Endometrial microvascular endothelial cells (primary cell): ENCODE measurements around the gene WWOX. TPM values are rescaled to one million over a fixed set of nuclear protein-coding genes. Genes with fewer than 3 reads are reported as not detected.
"Not testable (repeated sequence)": the region's sequence is repeated elsewhere in the genome, so short reads cannot be mapped to it uniquely, and the experiment has no call there.

Experiments
- in situ Hi-C: cut with HindIII; loops from 2 replicates; pipeline ENCODE4 v1.10.0; 2017; ENCODE audit warnings: low sequenced_read_pairs, low pct_unique_long_range_greater_than_20kb; ENCODE audit errors: inconsistent ontology term
- total RNA-seq: library from RNA; depleted of rRNA; stranded (reverse); fragments of >200 nt; gene quantifications from one replicate; pipeline ENCODE4 v1.2.3, GENCODE V29; 2015; ENCODE audit errors: inconsistent ontology term

WWOX gene
- total RNA-seq: 6.4 TPM

- in situ Hi-C loops: no loop called here
These were observed at the start of gene WWOX for GRCh38 chr16:78099271-78100111. Gene WWOX, plus strand, starts transcription at chr16:78099654.

- in situ Hi-C loops: no loop called here
These were observed 48.6 kb upstream of the WWOX start for GRCh38 chr16:78050734-78051400.

GRCh38 chr16:78057803-78058564 is 41.5 kb upstream of the WWOX start:
- in situ Hi-C loops: no loop called here

GRCh38 chr16:78059806-78060205 is 39.6 kb upstream of the WWOX start:
- in situ Hi-C loops: not testable (repeated sequence)

GRCh38 chr16:78060295-78060694 is 39.2 kb upstream of the WWOX start:
- in situ Hi-C loops: no loop called here

- in situ Hi-C loops: no loop called here
These were observed 38.6 kb upstream of the WWOX start for GRCh38 chr16:78060809-78061208.

- in situ Hi-C loops: no loop called here
These were observed 34.1 kb upstream of the WWOX start for GRCh38 chr16:78065319-78065718.

- in situ Hi-C loops: no loop called here
These were observed 29.5 kb upstream of the WWOX start for GRCh38 chr16:78069913-78070312.

- in situ Hi-C loops: no loop called here
These were observed 27.2 kb upstream of the WWOX start for GRCh38 chr16:78072275-78072674.

- in situ Hi-C loops: no loop called here
These were observed 23.7 kb upstream of the WWOX start for GRCh38 chr16:78075800-78076199.

GRCh38 chr16:78081341-78081740 is 18.1 kb upstream of the WWOX start:
- in situ Hi-C loops: no loop called here

- in situ Hi-C loops: no loop called here
These were observed 8.0 kb upstream of the WWOX start for GRCh38 chr16:78091419-78091818.

GRCh38 chr16:78092758-78093157 is 6.7 kb upstream of the WWOX start:
- in situ Hi-C loops: no loop called here

- in situ Hi-C loops: no loop called here
These were observed 5.3 kb upstream of the WWOX start for GRCh38 chr16:78094166-78094565.

GRCh38 chr16:78094998-78095397 is 4.5 kb upstream of the WWOX start:
- in situ Hi-C loops: no loop called here

- in situ Hi-C loops: no loop called here
These were observed 3.1 kb upstream of the WWOX start for GRCh38 chr16:78096386-78096785.

GRCh38 chr16:78097548-78097947 is 1.9 kb upstream of the WWOX start:
- in situ Hi-C loops: no loop called here

GRCh38 chr16:78098087-78098486 is 1.4 kb upstream of the WWOX start:
- in situ Hi-C loops: no loop called here

- in situ Hi-C loops: no loop called here
These were observed 721 bp upstream of the WWOX start for GRCh38 chr16:78098595-78099270.
